Stimulated activated CD8-positive, alpha-beta memory T cell treated with anti-CD3 and anti-CD28 coated beads, Interleukin-7, amount 100 ng/mL, for 24 hours (primary cell): ENCODE measurements around the gene FER1L5.

Source experiments
- DNase-seq: peaks from one replicate; pipeline ENCODE4 v3.0.0-alpha.2; 2020; ENCODE audit warnings: low read depth

The FER1L5 gene

DNA sequence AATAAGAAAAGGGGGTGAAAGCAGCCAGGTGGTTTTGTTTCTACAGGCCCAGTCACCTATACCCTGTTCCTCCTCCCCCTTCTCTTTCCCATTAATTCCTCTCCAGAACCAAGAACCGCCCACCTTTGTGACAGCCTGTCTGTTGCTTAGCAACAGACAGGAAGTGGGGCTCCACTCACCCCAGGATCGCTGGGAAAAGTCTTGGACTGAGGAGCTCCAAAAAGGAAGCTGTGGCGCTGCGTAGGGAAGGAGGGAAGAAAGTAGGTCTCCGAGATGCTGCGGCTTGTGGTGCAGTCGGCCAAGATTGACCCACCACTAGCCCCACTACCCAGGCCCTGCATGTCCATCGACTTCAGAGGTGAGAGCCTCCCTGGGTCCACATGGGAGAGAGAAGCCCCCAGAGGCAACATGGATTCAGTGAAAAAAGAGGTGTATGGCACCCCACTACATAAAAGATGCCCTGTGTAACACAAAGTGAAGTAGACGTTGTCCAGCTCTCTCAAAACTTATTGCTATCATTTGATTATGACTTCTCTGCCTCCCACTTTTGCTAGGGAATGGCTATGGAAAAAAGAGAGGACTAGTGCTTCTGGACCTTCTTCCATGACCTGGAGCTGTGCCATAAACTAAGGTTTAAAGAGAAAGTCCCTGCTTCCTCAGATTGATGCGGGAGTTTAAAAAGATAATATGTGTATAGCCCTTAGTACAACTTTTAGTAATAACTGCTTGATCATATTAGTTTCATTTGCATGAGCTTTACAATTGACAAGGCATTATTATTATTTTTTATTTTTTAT, at the start of gene FER1L5:
TSS of gene FER1L5 (plus strand) at position 201 of the 797 bp plus-strand sequence. CDS start at position 274, 73 bp downstream.
- DNase-seq = no peak

DNA sequence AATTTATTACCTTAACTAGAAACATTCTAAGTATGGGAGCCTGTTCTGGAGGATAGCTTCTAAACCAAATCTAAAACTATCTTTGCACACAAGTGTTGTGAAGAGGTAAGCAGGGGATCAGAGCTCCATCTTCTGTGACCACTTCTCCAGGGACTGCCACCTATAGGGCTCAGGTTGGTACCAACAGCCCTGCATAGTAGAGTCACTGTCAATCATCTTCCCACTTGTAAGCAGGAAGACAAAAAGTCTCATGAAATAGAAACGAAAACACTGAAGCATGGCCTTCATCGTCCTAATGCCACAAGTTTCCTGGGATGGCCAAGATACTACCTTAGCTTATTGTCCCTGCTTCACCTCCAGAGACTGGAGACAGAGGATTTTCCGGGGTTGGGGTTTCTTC, 48.3 kb upstream of the FER1L5 start:
- DNase-seq = no peak

DNA sequence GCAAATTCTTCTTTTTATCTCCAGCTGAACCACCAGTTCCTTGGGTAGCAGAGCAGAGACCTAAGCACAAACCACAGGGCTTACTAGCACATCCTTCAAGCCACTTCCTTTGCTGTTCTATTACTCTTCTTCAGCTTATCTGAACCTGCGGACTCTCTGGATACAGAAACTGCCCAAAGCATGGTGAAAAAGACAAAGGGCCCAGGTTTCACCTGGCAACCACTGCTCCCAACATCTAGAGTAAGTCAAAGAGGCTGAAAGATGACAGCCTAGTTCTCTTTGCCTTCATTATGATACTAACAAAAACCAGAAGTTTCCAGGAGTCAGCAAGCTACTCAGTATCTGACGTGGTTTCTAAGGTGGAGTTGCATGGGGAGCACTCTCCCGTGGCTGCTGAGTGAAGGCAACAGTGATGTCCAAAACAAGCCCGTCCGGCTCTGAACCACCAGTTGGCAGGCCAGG, 47.8 kb upstream of the FER1L5 start:
- DNase-seq = no peak

DNA sequence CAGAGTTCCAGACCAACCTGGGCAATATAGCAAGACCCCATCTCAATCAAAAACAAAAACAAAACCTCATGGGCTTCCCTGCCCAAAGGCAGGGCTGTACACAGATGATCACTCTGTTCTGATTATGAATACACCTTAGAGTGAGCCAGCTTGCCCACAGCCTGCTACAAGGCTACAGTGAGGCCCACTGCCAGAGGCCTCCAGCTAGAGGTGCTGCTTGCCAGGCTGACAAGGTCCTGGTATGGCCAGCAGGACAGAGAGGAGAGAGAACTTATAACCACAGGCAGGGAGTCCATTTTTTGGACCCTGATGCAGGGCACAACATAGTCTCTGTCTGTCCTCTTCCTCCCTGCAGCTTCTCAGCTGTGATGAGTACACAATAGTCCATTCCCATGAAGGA, 46.0 kb upstream of the FER1L5 start:
- DNase-seq = no peak

DNA sequence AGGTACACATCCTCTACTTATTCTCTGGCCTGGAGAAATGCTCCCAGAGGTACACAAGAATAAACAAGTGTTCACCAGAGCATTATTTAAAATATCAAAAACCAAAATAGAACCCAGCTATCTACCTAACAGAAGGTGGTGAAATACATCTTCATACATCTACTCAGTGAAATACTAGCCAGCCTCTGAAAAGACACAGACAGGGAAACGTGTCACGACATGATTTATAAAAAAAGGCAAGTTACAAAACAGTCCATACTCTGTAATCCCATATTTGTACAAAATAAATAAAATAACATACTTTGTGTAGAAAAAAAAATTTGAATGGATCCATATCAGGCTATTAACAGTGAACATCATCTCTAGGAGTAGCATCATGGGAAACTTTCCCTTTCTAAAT, 42.6 kb upstream of the FER1L5 start:
- DNase-seq = no peak

DNA sequence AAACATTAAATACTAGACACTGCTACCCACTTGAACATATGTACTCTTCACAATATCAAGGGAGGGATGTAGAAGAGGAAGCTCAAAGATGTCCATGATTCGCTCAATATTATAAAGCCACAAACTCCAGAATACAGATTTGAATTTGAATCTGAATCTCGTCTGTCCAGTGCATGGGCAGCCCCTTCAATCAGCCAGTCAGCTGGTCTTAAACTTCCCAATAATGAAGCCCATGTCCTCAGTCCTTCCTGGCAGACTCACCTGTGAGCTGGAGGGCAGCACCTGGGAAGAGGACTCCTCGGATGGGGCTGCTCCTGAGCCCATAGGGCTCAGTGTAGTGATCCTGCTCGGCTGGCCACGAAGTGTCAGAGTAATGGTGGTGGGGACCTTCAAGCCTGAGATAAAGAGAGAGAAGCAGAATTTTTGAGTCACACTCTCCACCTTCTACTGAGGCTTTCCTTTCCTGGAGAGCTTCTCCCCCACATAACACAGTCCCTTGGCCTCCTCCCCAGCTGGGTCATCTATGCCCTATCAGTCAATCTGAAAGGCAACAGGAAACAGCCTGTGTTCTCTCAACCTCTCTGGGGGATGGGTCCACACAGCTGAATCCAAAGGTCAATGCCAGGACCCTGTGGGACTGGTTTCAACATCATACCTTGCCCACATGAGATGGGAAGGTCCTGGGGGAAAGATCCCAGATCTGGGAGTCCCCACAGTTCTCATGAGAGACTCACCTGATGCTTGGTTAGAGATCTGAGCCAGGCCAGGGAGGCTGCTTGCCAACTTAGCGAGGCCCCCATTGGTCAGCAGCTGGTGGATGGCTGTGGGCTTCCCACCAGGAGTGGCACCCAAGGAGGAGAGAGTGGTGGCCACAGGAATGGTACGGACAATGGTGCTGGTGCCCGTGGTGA, 40.9 kb upstream of the FER1L5 start:
- no peak for DNase-seq

DNA sequence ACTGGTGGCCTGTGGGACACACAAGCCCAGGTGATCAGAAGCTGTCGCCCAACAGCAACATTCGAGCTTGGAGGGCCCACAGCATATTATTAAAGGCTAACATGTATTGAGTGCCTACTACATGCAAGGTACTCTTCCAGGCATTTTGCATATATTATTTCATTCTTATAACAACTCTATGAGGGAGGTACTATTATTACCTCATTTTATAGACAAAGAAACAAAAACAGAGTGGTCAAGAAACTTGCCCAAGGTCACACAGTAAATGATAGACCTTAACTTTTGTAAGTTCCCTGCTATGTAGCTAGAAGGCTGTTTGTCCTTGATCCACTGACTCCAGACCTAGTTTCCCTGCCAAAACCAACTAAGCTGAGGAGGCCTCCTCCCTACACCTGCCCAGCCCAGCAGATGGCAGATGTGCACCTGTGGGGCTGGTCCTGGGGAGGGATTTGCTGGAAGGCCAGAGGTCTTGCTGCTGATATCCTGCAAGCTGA, 40.2 kb upstream of the FER1L5 start:
- no peak for DNase-seq

DNA sequence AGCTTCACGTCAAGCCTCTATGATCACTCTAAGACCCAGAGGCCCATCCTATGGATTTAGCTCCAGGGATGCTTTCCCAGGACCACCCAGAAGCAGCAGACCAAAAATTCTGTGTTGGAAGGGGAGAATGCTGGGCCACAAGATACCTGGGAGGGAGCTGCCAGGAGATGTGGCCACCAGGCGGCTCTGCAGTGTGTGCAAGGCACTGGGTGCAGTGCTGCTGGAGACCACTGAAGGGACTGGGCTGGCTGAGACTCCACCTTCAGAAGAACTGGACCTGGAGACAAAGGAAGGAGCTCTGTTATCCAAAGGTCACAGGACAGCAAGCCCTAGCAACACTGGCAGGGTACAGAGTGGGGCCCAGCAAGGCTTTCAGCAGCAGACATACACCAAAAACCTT, 38.5 kb upstream of the FER1L5 start:
- DNase-seq = no peak

DNA sequence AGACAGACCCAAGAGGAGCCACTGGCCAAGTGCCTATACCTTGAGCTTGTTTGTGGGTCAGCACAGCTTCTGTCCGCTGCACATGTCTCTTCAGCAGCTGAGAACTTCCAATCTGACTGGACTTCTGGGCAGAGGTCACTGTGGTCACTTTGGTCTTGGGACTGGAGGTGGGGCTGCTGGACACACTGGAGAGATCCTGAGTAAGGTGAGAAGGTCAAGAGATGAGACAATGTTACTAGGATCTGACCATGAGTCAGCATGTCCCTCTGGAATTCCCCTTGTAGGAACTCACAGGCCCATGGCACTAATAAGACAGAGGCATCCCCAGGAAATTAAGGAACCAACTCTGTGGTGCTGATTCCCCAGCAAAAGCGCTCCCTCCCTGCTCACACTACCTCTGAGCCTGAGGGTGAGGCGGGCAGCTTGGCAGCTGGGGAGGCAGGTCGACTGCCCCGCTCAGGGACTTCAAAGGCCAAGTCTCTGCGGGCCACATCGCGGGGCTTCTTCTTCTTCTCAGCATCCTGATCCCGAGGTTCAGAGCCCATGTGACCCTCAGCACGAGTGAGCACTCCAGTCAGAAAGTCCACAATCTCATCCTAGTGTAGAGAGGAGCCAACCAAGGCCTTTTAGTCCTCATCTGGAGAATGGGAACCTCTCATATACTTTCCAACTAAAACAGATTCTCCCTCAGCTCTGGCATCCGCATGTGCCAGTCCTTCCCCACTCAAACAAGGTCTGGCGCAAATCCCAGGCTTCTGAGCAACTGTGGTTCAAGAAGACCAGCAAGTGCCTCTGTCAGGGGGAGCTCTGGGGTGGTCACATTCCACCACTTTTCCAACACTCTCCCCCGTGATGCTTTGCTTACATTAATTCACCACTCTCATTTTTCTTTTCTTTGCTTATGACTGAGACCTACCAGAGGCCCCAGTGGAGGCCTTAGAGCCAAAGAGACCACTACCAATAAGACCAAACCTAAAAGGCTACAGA, 33.8 kb upstream of the FER1L5 start:
- DNase-seq = no peak

DNA sequence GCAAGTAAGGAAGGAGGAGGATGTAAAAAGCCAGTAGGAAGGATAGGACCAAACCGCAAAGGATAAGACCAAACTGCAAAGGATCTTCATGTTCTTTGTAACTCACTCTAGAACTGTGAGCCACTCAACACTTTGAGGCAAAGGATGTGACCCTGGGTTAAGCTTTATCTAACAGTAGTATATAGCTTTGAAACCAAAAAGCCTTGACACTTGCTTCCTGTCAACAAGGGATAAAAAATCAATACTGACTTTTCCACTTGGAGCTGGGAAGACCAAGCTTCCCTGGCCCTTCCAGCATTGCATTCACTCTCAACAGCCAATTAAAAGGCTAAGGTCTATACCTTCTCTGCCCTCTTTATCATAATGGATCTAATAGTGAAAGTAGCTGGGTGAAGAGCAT, 26.4 kb upstream of the FER1L5 start:
- no peak for DNase-seq

DNA sequence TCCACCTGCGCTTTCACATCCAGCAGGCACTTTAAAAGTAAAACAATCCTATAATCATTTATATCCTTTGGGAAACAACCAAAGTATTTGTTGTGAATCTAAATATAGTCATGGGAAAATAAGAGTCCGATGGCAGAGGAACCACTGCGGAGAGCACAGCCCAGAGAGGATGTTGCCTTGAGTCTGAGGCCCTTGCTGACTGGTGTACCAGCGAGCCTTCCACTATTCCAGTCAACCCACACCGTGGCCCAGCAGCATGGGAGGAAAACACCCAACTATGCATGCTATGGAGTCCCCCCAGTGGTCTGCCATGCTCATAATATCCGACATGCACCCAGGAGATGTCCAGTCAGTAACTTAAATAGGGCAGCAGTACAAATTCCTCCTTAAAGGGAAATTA, 26.0 kb upstream of the FER1L5 start:
- DNase-seq = no peak

DNA sequence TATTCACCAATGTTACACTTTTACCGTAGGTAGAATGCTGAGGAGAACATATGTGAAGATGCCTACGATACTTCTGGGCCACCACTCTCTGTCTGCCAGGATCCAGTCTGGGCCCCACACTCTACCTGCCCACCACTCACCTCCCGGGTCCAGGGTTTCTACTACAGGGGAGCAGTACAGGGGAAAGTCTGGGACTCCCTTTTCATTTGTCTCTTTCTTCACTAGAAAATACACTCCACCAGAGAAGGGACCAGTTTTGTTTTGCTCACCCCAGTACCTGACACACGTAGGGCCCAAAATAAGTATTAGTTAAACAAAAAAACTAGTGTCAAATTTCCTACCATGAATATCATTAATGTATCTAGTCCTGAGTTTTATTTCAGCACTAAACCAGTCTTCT, 25.6 kb upstream of the FER1L5 start:
- no peak for DNase-seq

DNA sequence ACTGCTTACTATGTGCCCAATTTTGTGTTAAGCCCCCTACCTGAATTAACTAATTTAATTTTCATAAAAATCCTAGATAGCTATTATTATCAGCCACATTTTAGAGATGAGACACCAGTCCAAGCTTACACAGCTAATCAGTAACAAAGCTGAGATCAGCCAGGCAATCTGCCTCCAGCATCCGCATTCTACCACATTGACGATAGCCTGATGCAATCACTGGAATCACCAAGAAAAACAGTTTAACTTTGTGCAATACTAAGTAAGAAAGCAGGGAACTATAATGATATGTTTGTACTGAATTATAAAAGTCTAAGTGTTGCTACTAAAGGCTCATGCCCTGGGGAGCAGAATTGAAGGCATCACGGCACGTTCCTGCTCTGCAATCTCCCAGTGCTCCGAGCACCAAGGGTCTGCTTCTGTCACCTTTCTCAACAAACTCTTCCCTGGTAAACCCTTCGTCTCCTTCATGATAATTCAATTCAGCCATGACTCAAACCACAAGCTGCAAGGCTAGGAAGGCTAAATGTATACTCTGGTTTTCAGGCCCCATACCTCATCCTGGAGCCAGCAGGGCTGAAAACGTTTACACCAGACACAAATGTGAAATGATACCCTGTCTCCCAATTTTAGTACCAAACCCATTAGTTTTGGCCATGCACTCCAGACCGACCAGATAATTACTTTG, 23.8 kb upstream of the FER1L5 start:
- no peak for DNase-seq

DNA sequence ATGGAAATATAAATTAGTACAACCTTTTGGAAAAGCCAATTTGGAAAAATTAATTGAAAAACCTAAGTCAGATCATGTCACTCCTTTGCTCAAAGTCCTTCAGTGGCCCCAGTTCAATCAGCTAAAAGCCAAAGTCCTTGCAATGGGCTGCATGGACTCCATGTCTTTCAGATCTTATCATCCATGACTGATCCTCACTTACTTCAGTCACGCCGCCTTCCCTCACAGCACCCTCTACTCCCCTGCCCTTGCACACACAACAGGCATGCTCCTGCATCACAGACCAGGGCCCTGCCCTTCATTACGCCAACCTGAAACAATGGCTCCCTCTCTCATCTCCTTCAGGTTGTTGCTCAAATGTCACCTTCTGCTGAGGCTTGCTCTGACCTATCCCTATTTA, 20.0 kb upstream of the FER1L5 start:
- DNase-seq = no peak

DNA sequence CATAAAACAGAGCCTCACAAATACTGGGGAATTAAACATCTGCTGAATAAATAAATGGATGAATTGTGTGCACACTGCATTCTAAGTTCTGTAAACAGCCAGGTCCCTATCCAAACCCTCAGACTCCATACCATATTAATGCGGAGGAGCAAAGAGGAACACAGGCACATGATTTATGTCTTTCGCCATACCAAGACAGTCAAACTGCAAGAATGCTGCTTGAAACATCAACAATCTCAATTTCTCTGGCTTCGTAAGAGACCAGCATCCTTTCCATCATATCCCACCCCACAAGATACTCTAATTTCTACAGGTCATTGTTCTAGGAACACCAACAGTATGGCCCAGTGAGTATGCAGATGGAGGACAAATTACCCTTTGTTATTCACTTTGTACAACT, 19.4 kb upstream of the FER1L5 start:
- DNase-seq = no peak

DNA sequence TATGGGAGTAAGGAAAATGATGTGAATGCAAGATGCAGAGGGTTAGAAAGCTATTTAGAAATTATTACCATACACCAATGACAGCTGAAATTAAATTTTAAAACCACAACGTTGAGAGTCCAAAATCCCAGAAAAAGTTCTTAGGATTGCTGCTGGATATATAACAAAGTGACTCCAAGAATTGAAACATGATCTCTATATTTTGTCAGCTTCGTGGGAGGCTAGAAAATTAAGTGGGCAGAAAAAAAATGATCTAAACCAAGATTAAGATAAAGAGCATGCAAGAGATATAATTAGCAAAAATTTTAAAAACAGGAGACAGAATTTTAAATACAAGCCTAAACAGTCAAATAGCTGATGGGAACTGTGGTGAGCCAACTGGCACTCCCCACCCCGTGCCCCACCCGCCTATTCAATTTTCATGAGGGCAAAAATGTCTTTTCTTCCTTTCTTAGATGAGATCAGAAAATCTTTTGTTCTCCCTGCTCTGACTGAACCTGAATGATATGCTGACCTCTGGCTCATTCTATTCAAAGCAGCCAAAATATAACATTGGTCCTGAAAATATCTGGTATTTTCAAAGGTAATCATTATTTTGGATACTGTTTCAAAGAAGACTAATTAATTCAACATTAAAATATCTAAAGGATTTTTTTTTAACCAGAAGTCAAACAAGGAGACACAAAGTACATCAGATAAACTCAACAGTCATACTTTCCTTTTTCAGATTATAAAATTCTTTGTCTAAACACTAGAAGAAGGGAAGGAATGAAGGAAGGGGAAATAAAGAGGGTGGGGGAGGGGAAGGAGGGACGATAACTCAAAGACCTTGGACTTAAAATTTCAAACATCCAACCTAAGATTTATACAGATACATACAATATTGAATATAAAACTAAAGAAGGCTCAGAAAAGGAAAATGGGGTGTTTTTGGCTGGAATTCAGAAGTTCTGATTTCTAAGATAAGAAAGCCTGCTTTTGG, 16.7 kb upstream of the FER1L5 start:
- DNase-seq = no peak

DNA sequence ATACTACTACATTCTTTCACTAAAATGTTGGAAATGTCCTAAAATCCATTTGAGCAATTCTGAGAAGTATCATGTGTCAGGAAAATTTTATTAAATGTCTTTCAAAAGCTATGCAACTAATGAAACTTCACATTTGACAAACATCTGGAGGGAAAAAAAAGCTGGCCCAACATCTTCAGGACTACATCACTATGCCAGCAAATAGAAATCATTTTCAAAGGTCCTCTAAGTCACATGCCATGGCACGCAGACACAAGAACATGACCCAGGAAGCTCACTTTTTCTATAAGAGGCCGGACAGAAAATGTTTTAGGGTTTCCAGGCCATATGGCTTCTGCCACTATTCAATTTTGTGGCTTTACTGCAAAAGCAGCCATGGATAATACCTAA, 16.0 kb upstream of the FER1L5 start:
- DNase-seq = no peak

DNA sequence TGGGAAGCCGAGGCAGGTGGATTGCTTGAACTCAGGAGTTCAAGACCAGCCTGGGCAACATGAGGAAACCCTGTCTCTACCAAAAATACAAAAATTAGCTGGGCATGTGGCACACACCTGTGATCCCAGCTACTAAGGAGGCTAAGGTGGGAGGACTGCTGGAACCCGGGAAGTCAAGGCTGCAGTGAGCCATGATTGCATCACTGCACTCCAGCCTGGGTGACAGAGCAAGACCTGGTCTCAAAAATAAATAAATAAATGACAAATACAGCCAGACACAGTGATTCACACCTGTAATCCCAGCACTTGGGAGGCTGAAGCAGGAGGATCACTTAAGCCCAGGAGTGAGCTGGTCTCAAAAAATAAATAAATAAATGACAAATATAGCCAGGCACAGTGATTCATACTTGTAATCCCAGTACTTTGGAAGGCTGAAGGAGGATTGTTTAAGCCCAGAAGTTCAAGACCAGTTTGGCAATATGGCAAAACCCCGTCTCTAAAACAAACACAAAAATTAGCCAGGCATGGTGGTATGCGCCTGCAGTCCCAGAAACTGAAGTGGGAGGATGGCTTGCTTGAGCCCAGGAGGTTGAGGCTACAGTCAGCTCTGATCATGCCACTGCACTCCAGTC, 10.6 kb upstream of the FER1L5 start:
- DNase-seq = no peak

DNA sequence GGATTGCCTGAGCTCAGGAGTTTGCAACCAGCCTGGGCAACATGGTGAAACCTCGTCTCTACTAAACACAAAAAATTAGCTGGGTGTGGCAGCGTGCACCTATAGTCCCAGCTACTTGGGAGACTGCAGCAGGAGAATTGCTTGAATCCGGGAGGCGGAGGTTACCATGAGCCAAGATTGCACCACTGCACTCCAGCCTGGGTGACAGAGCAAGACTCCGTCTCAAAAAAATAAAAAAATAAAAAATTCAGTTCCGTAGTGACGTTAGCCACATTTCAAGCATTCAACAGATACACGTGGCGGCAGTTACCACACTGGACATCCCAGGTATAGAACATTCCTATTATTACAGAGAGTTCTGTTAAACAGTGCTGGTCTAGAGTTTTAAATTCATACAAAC, 8.9 kb upstream of the FER1L5 start:
- DNase-seq = no peak
